ENCODE results near the gene APLP2.

APLP2 gene

GRCh38 chr11:130121445-130121978, 51.8 kb downstream of the APLP2 start:
- no peak for TF ChIP-seq TOX (CRISPR knock-in tag; IDR thresholded peaks at IDR 0.05; ENCODE audit: borderline replicate concordance)
- no peak for TF ChIP-seq ESRRG (CRISPR knock-in tag; IDR thresholded peaks at IDR 0.05)
- TF ChIP-seq CSRNP3 (CRISPR knock-in tag; IDR thresholded peaks at IDR 0.05) = no peak
- TF ChIP-seq ZNF565 (CRISPR knock-in tag; conservative IDR thresholded peaks at IDR 0.05; ENCODE audit: low read depth) = no peak
- no peak for TF ChIP-seq CSDC2 (CRISPR knock-in tag; IDR thresholded peaks at IDR 0.05)
- no peak for TF ChIP-seq GLIS3 (CRISPR knock-in tag; IDR thresholded peaks at IDR 0.05)
- TF ChIP-seq ZC3H10 (CRISPR knock-in tag; IDR thresholded peaks at IDR 0.05) = no peak
- TF ChIP-seq ZNF70 (CRISPR knock-in tag; IDR thresholded peaks at IDR 0.05) = no peak
- TF ChIP-seq PATZ1 (CRISPR knock-in tag; IDR thresholded peaks at IDR 0.05; ENCODE audit: borderline replicate concordance) = no peak
- TF ChIP-seq PPARA (CRISPR knock-in tag; IDR thresholded peaks at IDR 0.05; ENCODE audit: borderline replicate concordance) = no peak
- TF ChIP-seq ZNF8 (CRISPR knock-in tag; IDR thresholded peaks at IDR 0.05) = no peak
- TF ChIP-seq BACH2 (CRISPR knock-in tag; IDR thresholded peaks at IDR 0.05; ENCODE audit: borderline replicate concordance) = no peak
- no peak for TF ChIP-seq RARB (CRISPR knock-in tag; IDR thresholded peaks at IDR 0.05)
- no peak for TF ChIP-seq ISL1 (CRISPR knock-in tag; IDR thresholded peaks at IDR 0.05)
- no peak for TF ChIP-seq OSR1 (CRISPR knock-in tag; IDR thresholded peaks at IDR 0.05)
- TF ChIP-seq TSHZ2 (CRISPR knock-in tag; IDR thresholded peaks at IDR 0.05) = no peak
- no peak for TF ChIP-seq TCF4 (CRISPR knock-in tag; IDR thresholded peaks at IDR 0.05; ENCODE audit: borderline replicate concordance)
- no peak for TF ChIP-seq ZFP3 (CRISPR knock-in tag; IDR thresholded peaks at IDR 0.05)
- ATAC-seq = no peak

GRCh38 chr11:130122141-130122575, 52.5 kb downstream of the APLP2 start:
- no peak for ATAC-seq
- TF ChIP-seq CSRNP3 (CRISPR knock-in tag; IDR thresholded peaks at IDR 0.05) (no peak), ZNF8 (CRISPR knock-in tag; IDR thresholded peaks at IDR 0.05) (no peak), ZC3H10 (CRISPR knock-in tag; IDR thresholded peaks at IDR 0.05) (no peak), ESRRG (CRISPR knock-in tag; IDR thresholded peaks at IDR 0.05) (no peak), BACH2 (CRISPR knock-in tag; IDR thresholded peaks at IDR 0.05; ENCODE audit: borderline replicate concordance) (no peak), CSDC2 (CRISPR knock-in tag; IDR thresholded peaks at IDR 0.05) (no peak), ZNF565 (CRISPR knock-in tag; conservative IDR thresholded peaks at IDR 0.05; ENCODE audit: low read depth) (no peak), GLIS3 (CRISPR knock-in tag; IDR thresholded peaks at IDR 0.05) (no peak), PATZ1 (CRISPR knock-in tag; IDR thresholded peaks at IDR 0.05; ENCODE audit: borderline replicate concordance) (no peak), TOX (CRISPR knock-in tag; IDR thresholded peaks at IDR 0.05; ENCODE audit: borderline replicate concordance) (no peak), CREB5 (CRISPR knock-in tag; IDR thresholded peaks at IDR 0.05; ENCODE audit: low read depth) (no peak), ISL1 (CRISPR knock-in tag; IDR thresholded peaks at IDR 0.05) (no peak), ZFP3 (CRISPR knock-in tag; IDR thresholded peaks at IDR 0.05) (no peak), OSR1 (CRISPR knock-in tag; IDR thresholded peaks at IDR 0.05) (no peak)

Measured in SK-N-SH treated with all-trans-retinoic acid at 6 μM for 48 hours (cell line).